GM12874 (cell line): ENCODE measurements around the gene EFCAB6.

ENCODE experiments used
- TF ChIP-seq, protein P1 (sequence below): IDR thresholded peaks from 2 replicates; pipeline ENCODE4 v1.5.1; 2011; ENCODE audit warnings: low read depth, mild to moderate bottlenecking, control low read depth, low read length, moderate library complexity; ENCODE audit not compliant: insufficient read depth

EFCAB6 gene

DNA sequence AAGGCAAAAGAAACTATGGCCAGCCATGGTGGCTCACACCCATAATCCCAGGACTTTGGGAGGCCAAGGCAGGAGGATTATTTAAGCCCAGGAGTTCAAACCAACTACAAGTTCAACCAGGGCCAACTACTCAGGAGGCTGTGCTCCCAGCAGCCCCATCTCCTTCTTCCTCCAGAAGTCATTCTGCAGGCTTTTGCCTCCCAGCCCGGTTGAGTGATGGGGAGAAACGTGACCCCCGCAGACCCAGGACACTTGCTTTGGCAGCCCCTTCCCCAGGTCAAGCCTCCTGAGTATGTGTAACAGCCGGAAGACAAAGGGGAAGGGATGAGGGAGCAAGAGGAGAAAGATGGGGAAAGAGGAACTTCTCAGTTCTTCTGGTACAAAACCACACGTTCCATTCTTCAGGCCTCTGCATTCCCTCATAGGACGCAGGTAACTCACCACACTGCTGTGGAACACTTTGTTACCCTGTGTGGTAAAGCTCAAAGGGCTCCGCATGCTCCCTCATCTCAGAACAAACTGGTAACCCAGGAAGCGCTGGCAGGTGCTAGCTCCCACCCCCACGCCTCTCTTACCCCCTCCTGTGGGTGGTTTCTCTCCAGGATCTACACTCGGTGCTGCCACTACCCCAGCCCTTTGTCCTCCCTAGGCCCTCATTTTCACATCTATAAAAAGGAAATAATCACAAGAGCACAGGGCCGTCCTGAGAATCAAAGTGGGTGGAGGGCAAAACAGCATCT, 46.2 kb upstream of the EFCAB6 start:
- TF ChIP-seq, protein P1, sequence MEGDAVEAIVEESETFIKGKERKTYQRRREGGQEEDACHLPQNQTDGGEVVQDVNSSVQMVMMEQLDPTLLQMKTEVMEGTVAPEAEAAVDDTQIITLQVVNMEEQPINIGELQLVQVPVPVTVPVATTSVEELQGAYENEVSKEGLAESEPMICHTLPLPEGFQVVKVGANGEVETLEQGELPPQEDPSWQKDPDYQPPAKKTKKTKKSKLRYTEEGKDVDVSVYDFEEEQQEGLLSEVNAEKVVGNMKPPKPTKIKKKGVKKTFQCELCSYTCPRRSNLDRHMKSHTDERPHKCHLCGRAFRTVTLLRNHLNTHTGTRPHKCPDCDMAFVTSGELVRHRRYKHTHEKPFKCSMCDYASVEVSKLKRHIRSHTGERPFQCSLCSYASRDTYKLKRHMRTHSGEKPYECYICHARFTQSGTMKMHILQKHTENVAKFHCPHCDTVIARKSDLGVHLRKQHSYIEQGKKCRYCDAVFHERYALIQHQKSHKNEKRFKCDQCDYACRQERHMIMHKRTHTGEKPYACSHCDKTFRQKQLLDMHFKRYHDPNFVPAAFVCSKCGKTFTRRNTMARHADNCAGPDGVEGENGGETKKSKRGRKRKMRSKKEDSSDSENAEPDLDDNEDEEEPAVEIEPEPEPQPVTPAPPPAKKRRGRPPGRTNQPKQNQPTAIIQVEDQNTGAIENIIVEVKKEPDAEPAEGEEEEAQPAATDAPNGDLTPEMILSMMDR: no peak

DNA sequence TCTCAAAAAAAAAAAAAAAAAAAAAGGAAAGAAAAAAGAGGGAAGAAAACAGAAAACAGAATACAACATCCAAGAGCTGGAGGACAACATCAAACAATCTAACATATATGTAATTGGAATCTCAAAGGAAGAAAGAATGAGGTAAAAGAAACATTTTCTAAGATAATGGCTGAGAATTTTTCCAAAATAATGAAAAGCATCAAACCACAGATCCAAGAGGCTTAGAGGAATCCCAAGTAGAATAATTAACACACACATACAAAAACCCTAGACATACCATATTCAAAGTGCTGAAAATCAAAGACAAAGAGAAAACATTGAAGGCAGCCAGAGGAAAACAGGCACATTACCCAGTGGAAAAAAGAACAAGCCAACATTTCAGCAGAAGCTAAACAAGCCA, 45.3 kb upstream of the EFCAB6 start:
- TF ChIP-seq, protein P1: no peak

DNA sequence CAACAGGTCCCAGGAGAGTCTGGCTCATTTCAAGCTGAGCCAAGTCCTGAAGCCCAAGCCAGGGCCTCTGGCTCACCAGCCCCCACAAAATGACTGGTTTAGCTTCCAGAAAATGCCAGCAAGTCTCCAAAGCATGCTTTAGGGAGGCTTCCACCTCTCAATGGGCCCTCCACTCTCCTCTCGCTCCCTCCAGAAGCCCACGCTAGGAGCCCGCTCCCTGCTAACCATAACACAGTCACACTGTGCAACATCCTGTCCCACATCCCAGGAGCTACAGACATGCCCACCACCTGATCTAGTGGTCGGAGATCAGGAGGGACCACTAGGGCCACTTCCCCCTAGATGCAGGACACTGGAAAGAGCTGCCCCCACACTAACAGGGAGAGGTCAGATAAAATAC, 43.3 kb upstream of the EFCAB6 start:
- TF ChIP-seq, protein P1: no peak

DNA sequence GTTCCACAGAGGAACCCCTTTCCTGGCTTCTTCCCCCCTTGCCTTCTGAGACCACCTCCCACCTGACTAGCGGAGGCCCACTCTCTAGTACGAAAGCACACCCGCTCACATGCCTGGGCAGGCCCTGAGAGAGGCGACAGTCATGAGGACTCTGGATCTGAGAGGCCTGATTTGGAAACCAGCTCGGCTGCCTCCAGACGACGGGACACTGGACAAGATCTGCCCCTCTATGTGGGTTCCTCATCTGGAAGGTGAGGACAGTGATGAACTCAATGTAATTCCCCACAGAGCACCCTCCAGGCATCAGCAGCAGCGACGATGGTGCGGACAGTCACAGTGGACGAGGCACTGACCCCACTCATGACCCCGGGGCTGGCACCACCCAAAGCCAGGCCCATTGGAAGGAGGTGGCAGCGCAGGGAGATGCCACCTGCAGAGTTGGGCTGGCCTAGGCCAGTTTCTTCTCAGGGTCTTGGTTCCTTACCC, 42.7 kb upstream of the EFCAB6 start:
- TF ChIP-seq, protein P1: no peak

DNA sequence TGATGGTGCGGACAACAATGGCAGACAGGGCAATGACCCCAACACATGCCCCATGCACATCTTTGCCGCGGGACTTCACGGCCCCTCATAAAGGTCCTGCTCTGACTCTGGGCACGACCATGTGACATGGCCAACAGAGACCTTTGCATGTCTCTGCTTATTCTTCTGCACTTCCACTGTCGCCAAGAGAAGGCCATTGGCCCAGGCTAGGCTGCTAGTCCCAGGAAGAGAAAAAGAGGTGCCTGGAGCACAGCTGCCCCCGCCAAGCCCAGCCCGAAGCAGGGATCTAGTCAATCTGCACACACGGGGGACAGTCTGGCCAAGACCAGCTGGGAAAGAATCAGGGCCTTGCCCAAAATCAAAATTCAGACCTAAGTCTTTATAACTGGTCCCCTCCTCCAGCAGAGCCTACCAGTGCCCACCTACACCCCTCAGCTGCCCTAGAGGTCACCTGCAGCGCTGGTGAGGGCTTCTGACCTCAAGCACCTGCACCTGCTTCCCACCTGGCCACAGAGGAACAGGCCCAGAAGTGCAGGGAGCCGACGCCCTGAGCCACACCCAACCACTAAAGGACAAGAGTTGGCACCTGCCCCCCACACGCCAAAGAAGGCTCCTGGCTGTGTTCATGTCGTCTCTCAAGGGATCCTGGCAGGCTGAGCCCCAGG, 42.1 kb upstream of the EFCAB6 start:
- TF ChIP-seq, protein P1: no peak

DNA sequence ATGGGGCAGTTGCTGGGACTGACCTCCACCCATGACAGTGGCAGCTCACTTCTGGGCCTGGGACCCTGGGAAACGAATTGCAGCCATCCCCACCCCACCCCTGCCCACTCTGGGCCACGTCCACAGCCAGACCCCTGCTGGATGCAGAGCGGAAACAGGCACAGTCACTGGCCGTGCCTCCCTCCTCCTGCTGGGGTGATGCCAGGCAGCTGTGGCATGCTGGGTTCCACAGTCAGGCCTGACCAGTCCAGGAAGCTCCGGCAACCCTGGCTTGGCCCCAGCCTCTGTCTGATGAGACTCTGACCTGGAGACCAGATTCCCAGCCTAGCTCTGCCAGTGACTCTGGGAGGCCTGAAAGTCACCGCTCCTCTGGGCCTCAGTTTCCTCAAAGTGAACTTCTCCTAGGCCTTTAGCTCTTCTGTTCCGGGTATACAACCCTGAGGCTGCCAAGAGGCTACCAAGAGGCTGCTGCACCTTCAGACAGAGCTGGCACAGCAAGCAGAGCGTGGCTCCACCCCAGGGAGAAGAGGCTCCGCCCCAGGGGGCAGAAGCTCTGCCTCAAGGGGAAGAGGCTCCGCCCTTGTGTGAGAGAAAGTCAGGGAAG, 41.3 kb upstream of the EFCAB6 start:
- TF ChIP-seq, protein P1: no peak

DNA sequence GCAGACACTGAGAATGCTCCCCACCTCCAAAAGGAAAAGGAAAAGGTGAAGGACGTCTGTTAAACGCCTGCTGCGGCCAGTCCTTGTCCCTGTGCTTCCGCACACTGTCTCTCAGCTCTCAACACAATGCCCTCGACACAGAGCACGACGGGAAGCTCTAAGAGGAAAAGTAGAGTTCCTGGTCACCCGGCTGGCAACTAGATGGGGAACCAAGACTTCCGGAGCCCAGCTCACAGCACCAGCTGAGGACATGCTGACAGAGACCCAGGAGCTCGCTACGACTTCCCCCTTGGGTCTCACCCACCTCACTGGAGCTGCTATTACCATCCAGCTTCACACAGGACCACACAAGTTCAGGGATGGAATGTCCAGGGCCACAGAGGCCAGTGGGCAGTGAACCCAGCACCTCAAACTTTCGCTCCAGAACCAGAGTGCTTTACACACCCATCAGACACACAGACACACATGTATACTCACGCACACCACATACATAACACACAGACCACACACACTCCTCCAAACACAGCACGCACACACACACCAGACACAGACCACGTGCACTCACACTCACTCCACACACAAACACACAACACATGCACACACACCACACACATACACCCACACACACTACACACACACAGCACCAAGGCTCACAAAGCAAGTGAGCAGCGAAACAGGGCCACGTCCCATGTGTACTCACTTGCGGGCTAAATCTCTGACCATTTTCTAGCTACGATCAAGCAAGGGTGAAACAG, 40.6 kb upstream of the EFCAB6 start:
- TF ChIP-seq, protein P1: no peak
